Measurements from ENCODE around the gene CILP.

Gene CILP

GRCh38 chr15:65146438-65146837, 64.8 kb downstream of the CILP start:
- TF ChIP-seq CTCF (conservative IDR thresholded peaks at IDR 0.05; ENCODE audit: low read depth, low read length) = no peak
- H2AFZ ChIP-seq (ENCODE audit: low read depth) = no peak overlapping the region
- H3K4me1 ChIP-seq (ENCODE audit: low read depth, poor library complexity, severe bottlenecking) = no peaks in the 10 kb centered on the region
- no peak overlapping the region for H3K9ac ChIP-seq
- no peak overlapping the region for H3K4me3 ChIP-seq (IDR thresholded peaks at IDR 0.05; ENCODE audit: insufficient read depth, low read depth, low read length)
- H3K79me2 ChIP-seq (ENCODE audit: insufficient read depth, low read depth) = no peaks in the 10 kb centered on the region
- no peak overlapping the region for H3K4me2 ChIP-seq
- H3K36me3 ChIP-seq (ENCODE audit: insufficient read depth) = no peaks in the 10 kb centered on the region
- H4K20me1 ChIP-seq (ENCODE audit: insufficient read depth) = no peaks in the 10 kb centered on the region
- H3K27ac ChIP-seq = no peak overlapping the region
- no peaks in the 10 kb centered on the region for H3K27me3 ChIP-seq (ENCODE audit: insufficient read depth, low read depth)

Measured in KMS-11 (cell line).